Measurements from ENCODE around the gene ZRANB2.

The ZRANB2 gene

DNA sequence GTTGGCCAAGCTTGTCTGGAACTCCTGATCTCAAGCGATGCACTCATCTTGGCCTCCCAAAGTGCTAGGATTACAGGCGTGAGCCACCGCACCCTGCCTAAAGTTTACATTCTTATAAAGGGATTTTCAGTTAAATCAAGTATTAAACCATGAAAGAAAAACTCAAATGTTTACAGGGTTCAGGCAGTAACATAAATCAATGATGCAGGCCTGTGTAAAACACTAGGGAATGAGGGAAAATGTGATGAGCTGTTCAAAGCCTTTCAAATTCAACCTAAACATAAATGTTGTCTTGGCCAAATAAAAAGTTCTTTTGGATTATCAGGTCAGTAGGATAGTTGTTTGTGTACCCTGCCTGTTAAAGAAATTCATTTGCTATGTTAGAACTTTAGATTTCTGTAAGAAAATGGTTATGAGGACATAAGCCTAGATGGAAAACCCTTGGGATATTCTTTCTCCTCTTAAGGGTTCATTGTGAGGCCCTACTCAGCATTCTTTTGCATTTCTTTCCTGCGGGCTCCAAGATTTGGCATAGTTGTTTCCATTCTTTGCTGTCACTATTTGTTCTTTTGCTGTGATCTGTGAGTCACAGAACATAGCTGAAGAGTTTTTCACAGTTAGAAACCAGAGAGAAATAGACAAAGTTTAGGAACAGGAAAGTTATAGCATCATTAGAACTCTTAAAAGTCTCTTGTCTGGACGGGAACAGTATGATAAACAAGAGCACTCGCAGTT lies 8.9 kb upstream of the ZRANB2 start:
- TF ChIP-seq ZNF169 (tag by site-specific recombination; IDR thresholded peaks at IDR 0.05) (no peak), ZNF629 (tag by site-specific recombination; IDR thresholded peaks at IDR 0.05) (no peak), SP3 (tag by site-specific recombination; IDR thresholded peaks at IDR 0.05) (no peak), ZNF555 (tag by site-specific recombination; conservative IDR thresholded peaks at IDR 0.05) (no peak), ZNF501 (tag by site-specific recombination; IDR thresholded peaks at IDR 0.05) (no peak), ZNF837 (tag by site-specific recombination; IDR thresholded peaks at IDR 0.05) (no peak), ZNF76 (tag by site-specific recombination; IDR thresholded peaks at IDR 0.05; ENCODE audit: borderline replicate concordance, low read depth) (no peak), ZNF311 (tag by site-specific recombination; IDR thresholded peaks at IDR 0.05; ENCODE audit: borderline replicate concordance) (no peak), ZNF626 (tag by site-specific recombination; IDR thresholded peaks at IDR 0.05) (no peak)
- TF ChIP-seq, protein P1, sequence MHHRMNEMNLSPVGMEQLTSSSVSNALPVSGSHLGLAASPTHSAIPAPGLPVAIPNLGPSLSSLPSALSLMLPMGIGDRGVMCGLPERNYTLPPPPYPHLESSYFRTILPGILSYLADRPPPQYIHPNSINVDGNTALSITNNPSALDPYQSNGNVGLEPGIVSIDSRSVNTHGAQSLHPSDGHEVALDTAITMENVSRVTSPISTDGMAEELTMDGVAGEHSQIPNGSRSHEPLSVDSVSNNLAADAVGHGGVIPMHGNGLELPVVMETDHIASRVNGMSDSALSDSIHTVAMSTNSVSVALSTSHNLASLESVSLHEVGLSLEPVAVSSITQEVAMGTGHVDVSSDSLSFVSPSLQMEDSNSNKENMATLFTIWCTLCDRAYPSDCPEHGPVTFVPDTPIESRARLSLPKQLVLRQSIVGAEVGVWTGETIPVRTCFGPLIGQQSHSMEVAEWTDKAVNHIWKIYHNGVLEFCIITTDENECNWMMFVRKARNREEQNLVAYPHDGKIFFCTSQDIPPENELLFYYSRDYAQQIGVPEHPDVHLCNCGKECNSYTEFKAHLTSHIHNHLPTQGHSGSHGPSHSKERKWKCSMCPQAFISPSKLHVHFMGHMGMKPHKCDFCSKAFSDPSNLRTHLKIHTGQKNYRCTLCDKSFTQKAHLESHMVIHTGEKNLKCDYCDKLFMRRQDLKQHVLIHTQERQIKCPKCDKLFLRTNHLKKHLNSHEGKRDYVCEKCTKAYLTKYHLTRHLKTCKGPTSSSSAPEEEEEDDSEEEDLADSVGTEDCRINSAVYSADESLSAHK (tag by site-specific recombination; IDR thresholded peaks at IDR 0.05), result no peak
- TF ChIP-seq, protein P2, sequence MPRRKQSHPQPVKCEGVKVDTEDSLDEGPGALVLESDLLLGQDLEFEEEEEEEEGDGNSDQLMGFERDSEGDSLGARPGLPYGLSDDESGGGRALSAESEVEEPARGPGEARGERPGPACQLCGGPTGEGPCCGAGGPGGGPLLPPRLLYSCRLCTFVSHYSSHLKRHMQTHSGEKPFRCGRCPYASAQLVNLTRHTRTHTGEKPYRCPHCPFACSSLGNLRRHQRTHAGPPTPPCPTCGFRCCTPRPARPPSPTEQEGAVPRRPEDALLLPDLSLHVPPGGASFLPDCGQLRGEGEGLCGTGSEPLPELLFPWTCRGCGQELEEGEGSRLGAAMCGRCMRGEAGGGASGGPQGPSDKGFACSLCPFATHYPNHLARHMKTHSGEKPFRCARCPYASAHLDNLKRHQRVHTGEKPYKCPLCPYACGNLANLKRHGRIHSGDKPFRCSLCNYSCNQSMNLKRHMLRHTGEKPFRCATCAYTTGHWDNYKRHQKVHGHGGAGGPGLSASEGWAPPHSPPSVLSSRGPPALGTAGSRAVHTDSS (tag by site-specific recombination; IDR thresholded peaks at IDR 0.05), result no peak
- POLR2A ChIA-PET, result no interaction called here
- H3K9me3 ChIP-seq (ENCODE audit: control insufficient read depth, insufficient read depth, low read depth, low read length), result no peaks in the 10 kb centered on the region
- H3K4me1 ChIP-seq (ENCODE audit: control insufficient read depth, insufficient read depth, low read length), result no peaks in the 10 kb centered on the region
- H3K36me3 ChIP-seq (ENCODE audit: control insufficient read depth in 2 of 2, insufficient read depth in 1 of 2, low read length in 2 of 2), result no peaks in the 10 kb centered on the region
- no peak overlapping the region for H3K4me3 ChIP-seq (ENCODE audit: low read depth, low read length)
- no peak overlapping the region for H3K27ac ChIP-seq (ENCODE audit: extremely low read depth, low read depth, low read length)
- CTCF ChIA-PET, result interaction anchor here (1.3 to 1.7 kb wide), 2 partner anchors 9 to 37 kb away, joined by 5 to 9 read pairs; partner anchors contain the start of gene ZRANB2

DNA sequence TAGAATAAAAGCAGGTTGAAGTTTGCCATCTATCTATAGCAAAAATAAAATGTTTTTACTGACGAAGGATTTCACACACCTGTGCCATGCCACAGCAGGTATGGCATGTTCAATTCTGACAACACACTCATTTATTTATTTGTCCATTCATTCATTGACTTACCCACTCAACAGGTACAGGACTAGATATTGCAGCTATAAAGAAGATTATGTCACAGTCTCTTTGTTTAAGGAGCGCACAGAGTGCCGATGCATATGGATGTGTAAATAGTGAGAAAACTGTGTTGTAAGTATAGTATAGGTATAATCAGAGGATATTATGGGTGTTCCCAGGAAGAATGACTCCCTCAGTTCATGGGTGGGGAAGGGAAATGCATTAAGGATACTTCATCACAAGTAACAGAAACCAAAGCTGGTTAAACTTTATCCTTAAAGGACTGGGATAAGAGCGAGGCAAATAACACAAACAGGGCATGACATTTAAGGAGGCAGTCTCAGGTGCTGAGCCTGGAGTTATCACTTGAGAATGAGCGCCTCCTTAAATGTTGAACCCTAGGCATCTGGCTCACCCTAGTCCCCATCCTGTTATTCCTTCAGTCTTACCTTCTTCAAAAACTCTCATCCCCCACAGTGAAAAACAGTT lies 7.9 kb upstream of the ZRANB2 start:
- Histone ChIP-seq H3K9me3 (ENCODE audit: control insufficient read depth, insufficient read depth, low read depth, low read length) (no peaks in the 10 kb centered on the region), H3K4me1 (ENCODE audit: control insufficient read depth, insufficient read depth, low read length) (no peaks in the 10 kb centered on the region), H3K4me3 (ENCODE audit: low read depth, low read length) (no peak overlapping the region), H3K27ac (ENCODE audit: extremely low read depth, low read depth, low read length) (no peak overlapping the region), H3K36me3 (ENCODE audit: control insufficient read depth in 2 of 2, insufficient read depth in 1 of 2, low read length in 2 of 2) (no peaks in the 10 kb centered on the region)
- ChIA-PET POLR2A (no interaction called here), CTCF (interaction anchor here (1.3 kb wide), 1 partner anchor 38 kb away, joined by 5 read pairs; no protein-coding TSS in a partner anchor)
- TF ChIP-seq ZNF302 (tag by site-specific recombination; IDR thresholded peaks at IDR 0.05; ENCODE audit: low read depth) (no peak), ZNF140 (tag by site-specific recombination; IDR thresholded peaks at IDR 0.05) (no peak), HOXD13 (CRISPR knock-in tag; IDR thresholded peaks at IDR 0.05; ENCODE audit: borderline replicate concordance) (no peak), GFI1B (tag by site-specific recombination; IDR thresholded peaks at IDR 0.05) (no peak), ZNF664 (tag by site-specific recombination; IDR thresholded peaks at IDR 0.05) (no peak), ZNF202 (tag by site-specific recombination; IDR thresholded peaks at IDR 0.05; ENCODE audit: borderline replicate concordance) (no peak), ZNF48 (tag by site-specific recombination; IDR thresholded peaks at IDR 0.05) (no peak), OVOL3 (tag by site-specific recombination; IDR thresholded peaks at IDR 0.05) (no peak), YY2 (tag by site-specific recombination; IDR thresholded peaks at IDR 0.05) (no peak)
- TF ChIP-seq, protein P3, sequence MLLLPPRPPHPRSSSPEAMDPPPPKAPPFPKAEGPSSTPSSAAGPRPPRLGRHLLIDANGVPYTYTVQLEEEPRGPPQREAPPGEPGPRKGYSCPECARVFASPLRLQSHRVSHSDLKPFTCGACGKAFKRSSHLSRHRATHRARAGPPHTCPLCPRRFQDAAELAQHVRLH (tag by site-specific recombination; IDR thresholded peaks at IDR 0.05), result no peak
- TF ChIP-seq, protein P4, sequence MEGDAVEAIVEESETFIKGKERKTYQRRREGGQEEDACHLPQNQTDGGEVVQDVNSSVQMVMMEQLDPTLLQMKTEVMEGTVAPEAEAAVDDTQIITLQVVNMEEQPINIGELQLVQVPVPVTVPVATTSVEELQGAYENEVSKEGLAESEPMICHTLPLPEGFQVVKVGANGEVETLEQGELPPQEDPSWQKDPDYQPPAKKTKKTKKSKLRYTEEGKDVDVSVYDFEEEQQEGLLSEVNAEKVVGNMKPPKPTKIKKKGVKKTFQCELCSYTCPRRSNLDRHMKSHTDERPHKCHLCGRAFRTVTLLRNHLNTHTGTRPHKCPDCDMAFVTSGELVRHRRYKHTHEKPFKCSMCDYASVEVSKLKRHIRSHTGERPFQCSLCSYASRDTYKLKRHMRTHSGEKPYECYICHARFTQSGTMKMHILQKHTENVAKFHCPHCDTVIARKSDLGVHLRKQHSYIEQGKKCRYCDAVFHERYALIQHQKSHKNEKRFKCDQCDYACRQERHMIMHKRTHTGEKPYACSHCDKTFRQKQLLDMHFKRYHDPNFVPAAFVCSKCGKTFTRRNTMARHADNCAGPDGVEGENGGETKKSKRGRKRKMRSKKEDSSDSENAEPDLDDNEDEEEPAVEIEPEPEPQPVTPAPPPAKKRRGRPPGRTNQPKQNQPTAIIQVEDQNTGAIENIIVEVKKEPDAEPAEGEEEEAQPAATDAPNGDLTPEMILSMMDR (tag by site-specific recombination; IDR thresholded peaks at IDR 0.05), result no peak
- TF ChIP-seq, protein P5, sequence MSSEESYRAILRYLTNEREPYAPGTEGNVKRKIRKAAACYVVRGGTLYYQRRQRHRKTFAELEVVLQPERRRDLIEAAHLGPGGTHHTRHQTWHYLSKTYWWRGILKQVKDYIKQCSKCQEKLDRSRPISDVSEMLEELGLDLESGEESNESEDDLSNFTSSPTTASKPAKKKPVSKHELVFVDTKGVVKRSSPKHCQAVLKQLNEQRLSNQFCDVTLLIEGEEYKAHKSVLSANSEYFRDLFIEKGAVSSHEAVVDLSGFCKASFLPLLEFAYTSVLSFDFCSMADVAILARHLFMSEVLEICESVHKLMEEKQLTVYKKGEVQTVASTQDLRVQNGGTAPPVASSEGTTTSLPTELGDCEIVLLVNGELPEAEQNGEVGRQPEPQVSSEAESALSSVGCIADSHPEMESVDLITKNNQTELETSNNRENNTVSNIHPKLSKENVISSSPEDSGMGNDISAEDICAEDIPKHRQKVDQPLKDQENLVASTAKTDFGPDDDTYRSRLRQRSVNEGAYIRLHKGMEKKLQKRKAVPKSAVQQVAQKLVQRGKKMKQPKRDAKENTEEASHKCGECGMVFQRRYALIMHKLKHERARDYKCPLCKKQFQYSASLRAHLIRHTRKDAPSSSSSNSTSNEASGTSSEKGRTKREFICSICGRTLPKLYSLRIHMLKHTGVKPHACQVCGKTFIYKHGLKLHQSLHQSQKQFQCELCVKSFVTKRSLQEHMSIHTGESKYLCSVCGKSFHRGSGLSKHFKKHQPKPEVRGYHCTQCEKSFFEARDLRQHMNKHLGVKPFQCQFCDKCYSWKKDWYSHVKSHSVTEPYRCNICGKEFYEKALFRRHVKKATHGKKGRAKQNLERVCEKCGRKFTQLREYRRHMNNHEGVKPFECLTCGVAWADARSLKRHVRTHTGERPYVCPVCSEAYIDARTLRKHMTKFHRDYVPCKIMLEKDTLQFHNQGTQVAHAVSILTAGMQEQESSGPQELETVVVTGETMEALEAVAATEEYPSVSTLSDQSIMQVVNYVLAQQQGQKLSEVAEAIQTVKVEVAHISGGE (tag by site-specific recombination; conservative IDR thresholded peaks at IDR 0.05; ENCODE audit: low read depth), result no peak
